Muscle of leg (tissue), 11 donors: Measurements from ENCODE around the gene TH. TPM values are rescaled to one million over a fixed set of nuclear protein-coding genes. Genes with fewer than 3 reads are reported as not detected.
A peak's percentile ranks its signal among the peaks of the same experiment; 100 is the strongest.
"Not testable (repeated sequence)": the region's sequence is repeated elsewhere in the genome, so short reads cannot be mapped to it uniquely, and the experiment has no call there.

Experiments
- DNase-seq: peaks from one replicate; pipeline ENCODE4 v3.0.0; 2013
- H3K27ac ChIP-seq: one replicate; pipeline ENCODE4 v1.5.1; 2013; ENCODE audit warnings: mild to moderate bottlenecking, low read length, control low read depth
- H3K27me3 ChIP-seq: one replicate; pipeline ENCODE4 v1.6.1; 2013; ENCODE audit warnings: low read length; ENCODE audit not compliant: control insufficient read depth, insufficient read depth
- H3K36me3 ChIP-seq: one replicate; pipeline ENCODE4 v1.6.1; 2013; ENCODE audit warnings: low read length; ENCODE audit not compliant: control insufficient read depth, insufficient read depth
- H3K4me1 ChIP-seq: one replicate; pipeline ENCODE4 v1.6.1; 2013; ENCODE audit warnings: low read length; ENCODE audit not compliant: control insufficient read depth, insufficient read depth
- H3K4me3 ChIP-seq: one replicate; pipeline ENCODE4 v1.5.1; 2013; ENCODE audit warnings: low read length, control low read depth
- H3K9me3 ChIP-seq: replicated peaks from 2 replicates; pipeline ENCODE4 v1.6.1; 2013; ENCODE audit warnings: low read depth, low read length; ENCODE audit not compliant: control insufficient read depth
- WGBS: methylation state at CpG from one replicate; pipeline ENCODE4 v1.1.5; 2013; ENCODE audit warnings: missing lambda C conversion rate; ENCODE audit not compliant: insufficient coverage; 5-methylcytosine and 5-hydroxymethylcytosine counted together
- polyA plus RNA-seq, 8 donors: library from polyadenylated mRNA; unstranded; fragments of 120-200 nt; gene quantifications; one replicate each; pipeline versions ENCODE4 v1.2.1 to v1.2.3, GENCODE V29; 2013; ENCODE audit warnings: inconsistent platforms in 1 of 8, low replicate concordance in 1 of 8; ENCODE audit not compliant: insufficient read length in 8 of 8, insufficient read depth in 1 of 8
- total RNA-seq: library from RNA; stranded (reverse); fragments of 120-200 nt; gene quantifications from one replicate; pipeline ENCODE4 v1.2.4, GENCODE V29; 2013

Gene TH
- total and polyA plus RNA-seq, 9 donors = 0.33 to 1.2 (median 0.58) TPM

- no peak overlapping the region for H3K27ac ChIP-seq
- 71% methylated on average over 13 of the region's 17 CpGs for WGBS
- no peak for DNase-seq
- no peak overlapping the region for H3K4me3 ChIP-seq
- peaks cover 43% of the 10 kb centered on the region for H3K36me3 ChIP-seq
- H3K4me1 ChIP-seq = peaks cover 24% of the 10 kb centered on the region
- H3K27me3 ChIP-seq = peaks cover 18% of the 10 kb centered on the region
- H3K9me3 ChIP-seq = no peaks in the 10 kb centered on the region
Observed at GRCh38 chr11:2129308-2129698, 42.3 kb downstream of the TH start.

DNA sequence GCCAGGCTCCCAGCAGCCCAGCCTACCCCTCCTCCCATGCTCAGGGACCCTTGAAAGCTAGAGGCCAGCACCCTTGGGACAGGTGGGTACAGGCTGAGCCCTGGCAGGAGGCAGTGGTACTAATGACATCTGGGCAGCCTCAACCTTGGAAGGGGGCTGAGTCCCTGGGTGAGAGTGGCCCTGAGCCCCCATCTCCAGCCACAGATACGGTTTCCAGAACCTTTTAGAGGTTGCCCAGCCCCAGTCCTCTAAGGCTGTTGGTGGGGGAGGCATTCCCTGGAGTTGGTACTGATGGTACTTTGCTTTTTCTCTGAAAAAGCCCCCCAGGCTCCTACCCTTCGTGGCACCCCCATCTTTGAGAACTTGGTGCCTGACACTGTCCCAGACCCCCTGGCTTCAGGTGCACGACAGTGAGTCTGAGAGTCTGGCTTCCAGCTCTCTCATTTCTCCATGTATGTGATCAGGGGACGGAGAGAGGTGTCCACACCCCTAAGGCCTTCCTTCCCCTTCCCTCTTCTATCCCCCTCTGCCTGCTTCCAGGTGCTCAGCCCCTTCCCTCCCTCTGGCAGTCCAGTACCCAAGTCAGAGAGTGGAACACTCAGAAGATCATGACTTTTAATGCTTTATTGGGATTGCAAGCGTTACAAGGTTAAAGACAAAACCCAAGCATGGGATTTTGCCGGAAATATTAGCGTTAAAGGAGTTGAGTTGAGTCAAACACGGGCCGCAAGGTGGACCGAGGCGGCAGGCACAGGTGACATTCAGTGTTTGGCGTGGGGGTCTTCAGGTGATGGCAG lies 42.9 kb downstream of the TH start:
- Histone ChIP-seq H3K9me3 (no peaks in the 10 kb centered on the region), H3K4me3 (no peak overlapping the region), H3K36me3 (peaks cover 37% of the 10 kb centered on the region), H3K27me3 (peaks cover 12% of the 10 kb centered on the region), H3K27ac (no peak overlapping the region), H3K4me1 (peaks cover 18% of the 10 kb centered on the region)
- WGBS = 56% methylated on average over 9 of the region's 12 CpGs
- DNase-seq = peak; percentile 82

- Histone ChIP-seq H3K4me1 (peaks cover 12% of the 10 kb centered on the region), H3K36me3 (peaks cover 31% of the 10 kb centered on the region), H3K27ac (peak overlapping the region; percentile 52), H3K9me3 (no peaks in the 10 kb centered on the region), H3K27me3 (peaks cover 6% of the 10 kb centered on the region), H3K4me3 (no peak overlapping the region)
- DNase-seq = peak; percentile 68
- WGBS = 49% methylated on average over 4 of the region's 7 CpGs
Observed at GRCh38 chr11:2128130-2128510, 43.5 kb downstream of the TH start.

DNA sequence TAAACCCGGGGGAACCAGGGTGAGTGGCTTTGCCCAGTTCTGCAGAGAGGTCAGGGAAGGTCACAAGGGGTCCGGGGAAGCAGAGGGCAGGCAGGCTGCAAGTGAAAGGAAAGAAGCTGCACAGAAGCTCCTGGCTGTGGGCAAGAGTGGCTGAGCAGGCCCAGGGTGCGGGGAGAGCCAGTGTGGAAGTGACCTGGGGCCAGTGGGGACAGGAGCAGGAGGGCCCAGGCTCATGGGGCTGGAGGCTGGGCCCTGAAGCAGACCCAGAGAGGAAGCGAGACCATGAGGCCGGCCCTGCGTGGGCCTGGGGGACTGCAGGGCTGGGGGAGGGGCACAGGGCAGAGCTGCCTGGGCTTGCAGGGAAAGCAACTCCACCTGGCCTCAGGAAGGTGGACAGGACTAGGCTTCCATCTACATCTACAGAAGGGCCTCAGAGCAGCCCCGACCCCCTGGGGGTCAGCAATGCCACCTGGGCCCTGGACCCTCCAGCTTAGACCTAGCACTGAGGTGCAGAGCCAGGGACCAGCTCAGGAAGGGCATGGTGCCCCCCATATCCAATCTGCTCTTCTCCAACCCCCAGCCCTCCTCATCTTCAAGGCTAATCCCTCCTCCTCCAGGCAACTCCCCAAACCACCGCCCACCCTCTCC lies 44.0 kb downstream of the TH start:
- Histone ChIP-seq H3K9me3 (no peaks in the 10 kb centered on the region), H3K27me3 (peaks cover under 1% of the 10 kb centered on the region), H3K36me3 (peaks cover 26% of the 10 kb centered on the region), H3K27ac (peak overlapping the region; percentile 52), H3K4me3 (no peak overlapping the region), H3K4me1 (peaks cover 9% of the 10 kb centered on the region)
- 59% methylated on average over 7 of the region's 8 CpGs for WGBS
- peak; percentile 57 for DNase-seq

DNA sequence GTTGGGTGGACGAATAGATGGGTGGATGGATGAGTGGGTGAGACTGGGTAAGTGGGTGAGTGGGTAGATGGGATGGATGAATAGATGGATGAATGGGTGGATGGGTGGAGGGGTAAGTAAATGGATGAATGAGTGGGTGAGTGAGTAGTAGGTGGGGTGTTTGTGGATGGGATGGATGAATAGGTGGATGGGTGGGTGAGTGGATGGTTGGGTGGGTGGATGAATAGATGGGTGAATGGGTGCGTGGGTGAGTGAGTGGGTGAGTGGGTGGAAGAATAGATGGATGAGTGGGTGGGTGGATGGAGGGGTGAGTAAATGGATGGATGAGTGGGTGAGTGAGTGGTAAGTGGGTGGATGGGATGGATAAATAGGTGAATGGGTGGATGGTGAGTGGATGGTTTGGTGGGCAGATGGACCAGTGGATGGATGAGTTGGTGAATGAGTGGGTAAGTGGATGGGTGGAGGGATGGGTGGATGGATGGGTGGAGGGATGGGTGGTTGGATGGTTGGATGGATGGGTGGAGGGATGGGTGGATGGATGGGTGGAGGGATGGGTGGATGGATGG lies 45.0 kb downstream of the TH start:
- DNase-seq = no peak
- 91% methylated on average over 2 of the region's 2 CpGs for WGBS
- H3K4me3 ChIP-seq = no peak overlapping the region
- peaks cover 8% of the 10 kb centered on the region for H3K4me1 ChIP-seq
- no peak overlapping the region for H3K27ac ChIP-seq
- H3K27me3 ChIP-seq = peaks cover 3% of the 10 kb centered on the region
- no peaks in the 10 kb centered on the region for H3K9me3 ChIP-seq
- H3K36me3 ChIP-seq = peaks cover 18% of the 10 kb centered on the region

DNA sequence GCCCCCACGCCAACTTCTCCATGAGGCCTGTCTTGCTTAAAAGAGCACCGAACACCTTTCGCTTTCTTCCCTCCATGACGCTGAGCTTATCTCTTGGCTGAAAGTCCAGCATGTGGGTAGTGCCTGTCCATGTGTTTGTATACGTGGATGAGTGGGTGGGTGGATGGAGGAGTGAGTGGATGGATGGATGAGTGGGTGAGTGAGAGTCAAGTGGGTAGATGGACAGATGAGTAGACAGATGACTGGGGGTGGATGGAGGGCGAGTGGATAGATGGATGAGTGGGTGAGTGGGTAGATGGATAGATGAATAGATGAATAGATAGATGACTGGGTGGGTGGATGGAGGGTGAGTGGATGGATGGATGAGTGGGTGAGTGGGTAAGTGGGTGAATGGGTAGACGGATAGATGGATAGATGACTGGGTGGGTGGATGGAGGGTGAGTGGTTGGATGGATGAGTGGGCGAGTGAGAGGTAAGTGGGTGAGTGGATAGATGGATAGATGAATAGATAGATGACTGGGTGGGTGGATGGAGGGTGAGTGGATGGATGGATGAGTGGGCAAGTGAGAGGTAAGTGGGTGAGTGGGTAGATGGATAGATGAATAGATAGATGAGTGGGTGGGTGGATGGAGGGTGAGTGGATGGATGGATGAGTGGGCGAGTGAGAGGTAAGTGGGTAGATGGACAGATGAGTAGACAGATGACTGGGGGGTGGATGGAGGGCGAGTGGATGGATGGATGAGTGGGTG lies 46.7 kb downstream of the TH start:
- H3K9me3 ChIP-seq, H3K4me3 ChIP-seq, H3K27me3 ChIP-seq, H3K27ac ChIP-seq, H3K36me3 ChIP-seq, H3K4me1 ChIP-seq: not testable (repeated sequence)
- WGBS = 87% methylated on average over 6 of the region's 10 CpGs
- DNase-seq = peak; percentile 20

GRCh38 chr11:2123628-2123960 lies 48.0 kb downstream of the TH start:
- H3K27me3 ChIP-seq = peaks cover 5% of the 10 kb centered on the region
- H3K4me1 ChIP-seq = peaks cover 4% of the 10 kb centered on the region
- 75% methylated on average over 4 of the region's 7 CpGs for WGBS
- no peaks in the 10 kb centered on the region for H3K36me3 ChIP-seq
- H3K27ac ChIP-seq = no peak overlapping the region
- H3K4me3 ChIP-seq = no peak overlapping the region
- DNase-seq = no peak
- no peaks in the 10 kb centered on the region for H3K9me3 ChIP-seq

- WGBS = 79% methylated on average over 8 of the region's 13 CpGs
- DNase-seq = no peak
- Histone ChIP-seq H3K27me3 (peaks cover 5% of the 10 kb centered on the region), H3K4me1 (peaks cover 4% of the 10 kb centered on the region), H3K36me3 (no peaks in the 10 kb centered on the region), H3K27ac (no peak overlapping the region), H3K9me3 (no peaks in the 10 kb centered on the region), H3K4me3 (no peak overlapping the region)
Observed at GRCh38 chr11:2122907-2123627, 48.5 kb downstream of the TH start.

- 42% methylated on average over 13 of the region's 19 CpGs for WGBS
- no peak for DNase-seq
- H3K27me3 ChIP-seq = peaks cover 5% of the 10 kb centered on the region
- H3K4me3 ChIP-seq = no peak overlapping the region
- H3K4me1 ChIP-seq = peaks cover 4% of the 10 kb centered on the region
- no peak overlapping the region for H3K27ac ChIP-seq
- peaks cover 1% of the 10 kb centered on the region for H3K9me3 ChIP-seq
- H3K36me3 ChIP-seq = no peaks in the 10 kb centered on the region
Observed at GRCh38 chr11:2122222-2122906, 49.3 kb downstream of the TH start.
